Lower leg skin (tissue), 4 donors: ENCODE data around the gene RASD2. TPM values are rescaled to one million over a fixed set of nuclear protein-coding genes. Genes with fewer than 3 reads are reported as not detected.

ENCODE experiments used
- DNase-seq, 2 donors: peaks; one replicate each; pipeline ENCODE4 v3.0.0-alpha.2; 2019; ENCODE audit warnings: low spot score in 2 of 2
- H3K4me3 ChIP-seq: fragments of 200-600 bp; sonication (generic); 2 replicates; pipeline ENCODE4 v1.5.1; 2017; ENCODE audit warnings: mild to moderate bottlenecking, low read depth; ENCODE audit not compliant: poor library complexity, severe bottlenecking
- CTCF ChIP-seq, 3 donors: fragments of 450-650 bp; IDR thresholded peaks; one replicate each; pipeline ENCODE4 v1.5.1; 2016; ENCODE audit warnings: antibody characterized with exemption in 3 of 3, mild to moderate bottlenecking in 3 of 3, moderate library complexity in 2 of 3
- POLR2A ChIP-seq, 2 donors: fragments of 450-650 bp; IDR thresholded peaks; one replicate each; pipeline ENCODE4 v1.6.1; 2016 to 2017; ENCODE audit warnings: antibody characterized with exemption in 2 of 2, mild to moderate bottlenecking in 1 of 2, moderate library complexity in 1 of 2
- WGBS, 2 donors: methylation state at CpG; one replicate each; pipeline ENCODE4 v1.1.5; 2018; 5-methylcytosine and 5-hydroxymethylcytosine counted together
- intact Hi-C: fragments of 100-400 bp; cut with DNase I; formaldehyde crosslinking; loops from one replicate; pipeline ENCODE4 v1.15.0; 2023; ENCODE audit warnings: low total_unique reads
- total RNA-seq, 4 donors: library from RNA; depleted of rRNA; stranded (reverse); fragments of >200 nt; gene quantifications; one replicate each; pipeline ENCODE4 v1.1.0, GENCODE V29; 2016

RASD2 gene
- total RNA-seq, 4 donors from 2014 or later, result 0.27 to 3.2 (median 1.4) TPM

DNA sequence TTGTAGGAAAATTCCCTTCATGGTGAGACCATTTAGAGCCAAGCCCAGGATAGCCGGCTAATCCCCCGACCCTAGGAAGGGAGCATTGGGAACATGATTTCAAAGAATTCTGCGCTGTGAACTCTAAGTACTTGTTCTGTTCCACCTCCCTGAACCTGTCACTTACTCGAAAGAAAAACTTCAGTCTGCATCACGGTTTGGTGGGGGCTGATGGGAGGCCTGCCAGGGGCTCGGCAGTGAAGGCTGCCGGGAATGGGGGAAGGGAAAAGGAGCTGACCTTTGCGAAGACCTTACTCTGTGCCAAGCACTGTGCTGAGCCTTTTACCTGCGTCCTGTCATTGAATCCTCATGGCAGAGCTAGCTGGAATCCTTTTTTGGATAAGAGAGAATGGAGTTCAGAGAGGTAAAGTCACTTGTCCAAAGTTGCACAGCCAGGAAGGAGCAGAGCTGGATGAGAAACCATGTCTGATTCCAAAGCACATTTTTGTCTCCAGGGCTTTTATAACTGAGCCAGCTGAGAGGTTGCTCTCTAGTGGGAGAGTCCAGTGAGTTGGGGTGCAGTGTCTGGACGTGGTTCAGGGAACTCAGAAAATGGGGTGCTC lies 15.4 kb downstream of the RASD2 start:
- no peak overlapping the region for H3K4me3 ChIP-seq
- TF ChIP-seq CTCF (IDR thresholded peaks at IDR 0.05) (no peak), POLR2A (IDR thresholded peaks at IDR 0.05) (no peak)
- intact Hi-C loops, result no loop called here
- WGBS, 2 donors, result 52 to 69% methylated on average over 10 of the region's 10 CpGs
- DNase-seq, result no peak

DNA sequence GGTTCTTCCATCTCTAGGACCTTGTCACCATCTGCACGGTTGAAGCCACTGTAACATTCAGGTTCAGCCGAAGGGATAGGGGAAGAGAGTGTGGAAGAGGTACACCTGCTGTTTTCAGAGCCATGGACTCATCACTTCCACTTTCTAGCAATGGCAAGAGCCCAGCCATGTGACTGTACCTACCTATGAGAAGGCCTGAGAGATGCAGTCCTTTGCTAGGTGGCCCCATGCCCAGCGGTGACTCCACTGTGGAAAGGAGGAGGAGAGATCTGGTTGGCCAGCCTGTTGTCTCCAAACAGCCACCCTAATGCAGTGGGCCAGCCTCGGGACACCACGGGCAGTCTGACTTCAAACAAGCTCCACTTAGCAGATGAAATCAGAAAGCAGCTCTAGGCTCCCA lies 16.0 kb downstream of the RASD2 start:
- intact Hi-C loops, result no loop called here
- 82 to 92% methylated on average over 5 of the region's 5 CpGs for WGBS, 2 donors
- TF ChIP-seq POLR2A (IDR thresholded peaks at IDR 0.05) (no peak), CTCF (IDR thresholded peaks at IDR 0.05) (no peak)
- H3K4me3 ChIP-seq, result no peak overlapping the region
- no peak for DNase-seq

- no peak overlapping the region for H3K4me3 ChIP-seq
- TF ChIP-seq CTCF (IDR thresholded peaks at IDR 0.05) (no peak), POLR2A (IDR thresholded peaks at IDR 0.05) (no peak)
- no peak for DNase-seq
- 86% methylated on average over 5 of the region's 5 CpGs for WGBS, 2 donors
- intact Hi-C loops, result no loop called here
Observed at GRCh38 chr22:35558031-35558430, 17.4 kb downstream of the RASD2 start.

DNA sequence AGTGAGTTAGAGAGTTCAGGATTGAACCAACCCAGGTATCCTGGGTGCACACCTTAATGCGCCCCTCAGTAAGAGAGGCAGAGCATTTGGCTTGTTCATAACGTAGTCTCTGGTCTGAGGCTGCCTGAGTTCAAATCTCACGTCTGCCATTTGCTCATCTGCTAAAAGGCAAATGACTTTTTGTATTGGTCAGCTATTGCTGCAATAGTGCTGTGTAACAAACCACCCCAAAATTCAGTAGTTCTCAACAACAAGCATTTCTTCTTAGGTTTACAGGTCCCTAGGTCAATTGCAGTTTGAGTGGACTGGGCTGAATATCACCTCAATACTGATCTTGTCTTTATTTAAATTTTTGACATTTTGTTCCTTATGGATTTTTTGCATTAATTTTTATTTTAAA lies 18.1 kb downstream of the RASD2 start:
- intact Hi-C loops, result no loop called here
- TF ChIP-seq CTCF (IDR thresholded peaks at IDR 0.05), result no peak
- no peak for TF ChIP-seq POLR2A (IDR thresholded peaks at IDR 0.05)
- 73 to 74% methylated on average over 3 of the region's 3 CpGs for whole genome bisulfite sequencing, 2 donors
- no peak for DNase-seq
- H3K4me3 ChIP-seq, result no peak overlapping the region

- WGBS, 2 donors, result 58 to 83% methylated on average over 2 of the region's 2 CpGs
- TF ChIP-seq CTCF (IDR thresholded peaks at IDR 0.05) (no peak), POLR2A (IDR thresholded peaks at IDR 0.05) (no peak)
- H3K4me3 ChIP-seq, result no peak overlapping the region
- DNase-seq, result no peak
- intact Hi-C loops, result no loop called here
Observed at GRCh38 chr22:35559354-35560005, 18.8 kb downstream of the RASD2 start.

GRCh38 chr22:35560366-35560765 lies 19.7 kb downstream of the RASD2 start:
- intact Hi-C loops, result no loop called here
- TF ChIP-seq CTCF (IDR thresholded peaks at IDR 0.05) (no peak), POLR2A (IDR thresholded peaks at IDR 0.05) (no peak)
- no peak for DNase-seq
- no peak overlapping the region for H3K4me3 ChIP-seq
- 65 to 80% methylated on average over 4 to 5 of the region's 5 CpGs for WGBS, 2 donors
